HG03432 (cell line): ENCODE measurements around the gene PDE4D.
"Not testable (repeated sequence)": the region's sequence is repeated elsewhere in the genome, so short reads cannot be mapped to it uniquely, and the experiment has no call there.

ENCODE experiments used
- ATAC-seq: cut with Tn5 transposase; IDR thresholded peaks from one replicate; pipeline ENCODE4 v1.9.1; 2021; ENCODE audit warnings: mild to moderate bottlenecking, moderate library complexity; ENCODE audit not compliant: unreplicated experiment

Gene PDE4D

DNA sequence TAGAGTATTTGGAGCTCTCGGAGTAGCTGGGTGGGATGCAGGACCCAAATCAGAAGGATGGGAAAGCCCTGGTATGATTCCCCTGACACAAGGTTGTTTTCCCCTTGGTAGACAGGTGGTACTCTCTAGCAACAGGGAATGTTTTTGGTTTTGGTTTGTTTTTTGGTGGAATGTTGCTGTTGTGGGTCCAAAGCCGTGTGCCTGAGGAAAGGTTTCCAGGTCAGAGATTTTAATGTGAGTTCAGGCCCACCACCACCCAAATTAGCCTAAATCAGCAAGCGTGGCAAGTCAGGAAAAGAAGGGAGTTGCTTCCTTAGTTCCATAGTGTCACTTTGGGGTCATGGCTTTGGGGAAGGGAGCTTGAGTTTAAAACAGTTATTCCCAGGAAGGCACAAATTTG is 925.2 kb downstream of the PDE4D start:
- no peak for ATAC-seq

DNA sequence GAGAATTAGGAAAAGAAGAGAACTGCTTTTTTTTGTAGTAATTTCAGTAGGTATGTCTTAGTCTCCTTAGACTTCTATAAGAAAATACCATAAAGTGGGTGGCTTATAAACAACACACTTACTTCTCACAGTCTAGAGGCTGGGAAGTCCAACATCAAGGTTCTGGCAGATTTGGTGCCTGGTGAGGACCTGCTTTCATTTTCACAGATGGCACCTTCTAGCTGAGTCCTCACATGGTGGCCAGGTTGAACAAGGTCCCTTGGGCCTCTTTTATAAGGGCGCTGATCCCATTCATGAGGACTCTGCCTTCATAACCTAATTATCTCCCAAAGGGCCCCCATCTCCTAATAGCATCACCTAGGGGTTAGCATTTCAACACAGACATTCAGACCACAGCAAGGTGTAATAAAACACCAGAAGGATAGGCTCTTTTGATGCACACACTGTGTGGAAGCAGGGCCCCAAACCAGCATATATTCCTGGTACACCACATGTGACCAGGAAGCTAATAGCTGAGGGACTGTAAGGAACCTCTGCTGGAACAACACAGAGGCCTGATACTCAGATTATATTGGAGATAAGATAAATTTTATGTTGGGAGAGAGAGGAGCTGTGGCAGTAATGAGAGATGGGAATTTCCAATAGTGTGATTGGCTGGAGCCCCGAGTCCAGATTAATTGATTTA is 925.8 kb downstream of the PDE4D start:
- ATAC-seq = no peak

DNA sequence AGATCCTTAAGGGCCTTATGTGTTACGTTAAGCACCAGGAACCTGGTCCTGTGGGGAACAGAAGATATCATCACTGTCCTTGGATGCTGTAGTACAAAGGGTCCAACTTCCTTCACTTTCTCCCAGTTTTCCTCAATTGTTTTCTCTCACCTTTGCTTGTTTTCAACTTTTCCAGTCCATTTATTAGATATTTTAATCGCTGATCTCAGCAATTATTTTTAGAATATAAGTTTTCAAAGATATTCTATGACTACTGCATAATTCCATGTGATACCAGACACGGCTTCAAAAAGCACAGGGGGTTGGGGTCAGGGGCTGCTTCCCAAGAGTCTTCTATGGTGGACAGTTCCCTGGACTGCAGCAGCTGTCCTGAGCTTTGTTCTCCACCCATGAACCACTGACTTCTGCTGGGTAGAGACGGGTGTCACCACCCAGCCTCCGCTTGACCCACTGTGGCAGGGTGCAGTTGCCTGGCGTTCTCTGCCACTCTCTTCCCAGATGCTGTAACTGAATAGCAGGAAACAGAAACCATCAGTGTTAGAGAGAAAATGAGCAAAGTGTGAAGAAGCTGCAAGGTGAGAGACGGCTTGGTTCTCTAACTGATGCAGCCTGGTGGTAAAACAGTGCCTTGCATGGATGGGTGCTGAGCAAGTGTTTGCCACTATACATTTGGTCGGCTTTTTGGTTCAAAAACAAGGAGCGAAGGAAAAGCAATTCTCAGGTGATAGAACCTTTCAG is 927.7 kb downstream of the PDE4D start:
- ATAC-seq = no peak

DNA sequence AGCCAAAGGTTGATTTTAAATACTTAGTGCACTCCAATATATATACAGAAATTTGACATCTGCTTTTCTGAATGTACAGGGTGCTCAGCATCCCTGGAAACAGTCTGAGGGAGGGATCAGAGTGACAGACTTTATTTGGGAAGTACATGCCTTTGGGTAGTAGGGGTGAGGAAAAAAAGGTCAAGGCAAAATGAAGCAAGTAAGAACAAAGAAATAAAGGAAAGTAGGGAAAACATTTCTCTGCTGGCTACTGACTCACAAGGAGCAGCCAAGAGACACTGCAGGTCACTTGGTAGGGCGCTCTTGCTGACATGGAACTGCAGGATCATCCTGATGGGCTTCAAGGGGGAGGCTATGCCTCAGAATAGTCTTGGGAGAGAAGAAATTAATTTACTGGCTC is 929.7 kb downstream of the PDE4D start:
- ATAC-seq = no peak

DNA sequence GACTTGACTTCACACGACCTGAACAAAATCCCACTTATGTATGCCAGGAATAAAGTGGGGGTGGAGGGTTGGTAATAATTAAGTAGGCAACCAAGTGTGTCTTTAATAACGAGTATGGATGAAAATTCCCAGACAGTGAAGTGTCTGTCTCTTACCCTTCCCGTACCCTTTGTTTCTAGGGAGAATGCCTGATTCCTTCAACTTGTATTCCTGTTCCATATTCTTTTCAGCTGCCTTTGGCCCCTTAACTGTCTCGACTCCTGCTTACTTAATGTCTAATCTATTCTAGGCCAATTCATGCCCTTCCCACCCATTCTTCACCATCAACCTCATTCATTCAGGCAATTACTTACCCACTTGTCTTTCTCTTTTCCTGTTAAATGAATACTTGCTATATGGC is 930.2 kb downstream of the PDE4D start:
- no peak for ATAC-seq

DNA sequence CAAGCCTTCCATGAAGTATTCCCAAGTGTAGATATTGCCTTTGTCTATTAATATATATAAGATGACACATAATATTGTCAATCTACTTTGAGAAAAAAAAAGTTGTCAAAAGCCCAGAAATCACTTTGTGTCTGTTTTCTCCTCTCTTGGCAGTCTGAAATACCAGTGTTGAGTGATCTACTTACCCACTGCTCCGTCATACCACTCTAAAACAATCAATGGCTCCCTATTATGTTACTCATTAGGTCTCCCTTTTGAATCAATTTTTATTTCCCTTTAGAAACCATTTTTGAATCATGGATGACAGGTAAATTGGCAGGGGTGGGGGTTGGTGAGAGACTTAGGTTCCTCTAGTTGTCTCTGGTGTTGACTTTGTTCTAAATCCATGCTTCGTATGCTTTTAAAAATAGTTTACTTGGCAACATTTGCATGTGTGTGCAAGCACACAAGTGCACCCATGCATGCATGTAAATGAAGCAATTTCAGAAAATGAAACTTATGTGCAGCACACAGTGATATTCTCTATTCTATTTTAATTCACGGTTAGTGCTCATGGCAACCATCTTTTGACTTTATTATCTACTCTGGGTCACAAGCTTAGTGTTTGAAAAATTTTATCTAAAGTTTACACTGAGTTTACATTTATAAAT is 931.8 kb downstream of the PDE4D start:
- ATAC-seq = peak; percentile 66

DNA sequence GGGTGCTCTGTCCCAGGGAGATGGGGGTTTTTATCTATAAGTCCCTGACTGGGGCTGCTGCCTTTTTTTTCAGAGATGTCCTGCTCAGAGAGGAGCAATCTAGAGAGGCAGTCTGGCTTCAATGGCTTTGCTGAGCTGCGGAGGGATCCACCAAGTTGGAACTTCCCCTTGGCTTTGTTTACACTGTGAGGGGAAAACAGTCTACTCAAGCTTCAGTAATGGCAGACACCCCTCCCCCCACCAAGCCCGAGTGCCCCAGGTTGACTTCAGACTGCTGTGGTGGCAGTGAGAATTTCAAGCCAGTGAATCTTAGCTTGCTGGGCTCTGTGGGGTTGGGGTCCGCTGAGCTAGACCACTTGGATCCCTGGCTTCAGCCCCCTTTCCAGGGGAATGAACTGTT is 934.8 kb downstream of the PDE4D start:
- ATAC-seq = no peak

DNA sequence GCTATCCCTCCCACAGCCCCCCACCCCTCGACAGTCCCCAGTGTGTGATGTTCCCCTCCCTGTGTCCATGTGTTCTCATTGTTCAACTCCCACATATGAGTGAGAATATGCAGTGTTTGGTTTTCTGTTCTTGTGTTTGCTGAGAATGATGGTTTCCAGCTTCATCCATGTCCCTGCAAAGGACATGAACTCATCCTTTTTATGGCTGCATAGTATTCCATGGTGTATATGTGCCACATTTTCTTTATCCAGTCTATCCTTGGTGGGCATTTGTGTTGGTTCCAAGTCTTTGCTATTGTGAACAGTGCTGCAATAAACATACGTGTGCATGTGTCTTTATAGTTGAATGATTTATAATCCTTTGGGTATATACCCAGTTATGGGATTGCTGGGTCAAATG is 940.3 kb downstream of the PDE4D start:
- not testable (repeated sequence) for ATAC-seq

DNA sequence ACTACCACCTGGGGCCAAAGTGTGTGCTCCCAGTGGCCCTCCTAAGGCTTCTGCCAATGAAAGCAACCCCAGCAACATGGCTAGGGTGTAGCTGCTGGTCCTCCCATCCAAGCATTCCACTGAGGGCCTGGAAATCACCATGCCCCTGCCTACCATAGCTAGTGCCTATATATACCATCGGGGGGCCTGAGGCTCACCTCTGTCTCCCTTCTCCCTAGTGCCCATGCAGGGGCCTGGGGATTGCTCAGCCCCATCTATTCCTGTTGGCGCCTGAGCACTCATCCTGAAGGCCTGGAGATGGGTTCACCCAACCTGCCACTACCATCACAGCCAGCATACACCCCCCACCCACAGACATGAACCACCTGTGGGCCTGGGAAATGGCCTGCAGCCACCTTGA is 943.3 kb downstream of the PDE4D start:
- no peak for ATAC-seq

DNA sequence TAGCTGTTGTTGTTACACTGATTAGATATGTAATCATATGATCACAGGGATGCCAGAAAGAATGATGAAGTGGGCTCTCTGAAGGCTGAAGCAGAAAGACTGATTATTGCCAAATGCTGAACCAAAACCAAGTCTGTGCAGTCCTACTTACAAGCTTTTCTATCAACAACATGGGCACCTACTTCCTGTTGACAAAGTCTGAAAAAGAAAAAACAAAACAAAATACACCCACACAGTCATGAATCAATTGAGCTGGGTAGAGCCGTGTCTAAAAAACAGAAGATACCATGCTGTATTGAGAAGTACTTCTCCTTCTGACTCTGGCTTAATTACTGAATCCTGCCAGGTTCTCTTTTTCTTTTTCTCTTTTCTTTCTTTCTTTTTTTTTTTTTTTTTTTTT is 947.3 kb downstream of the PDE4D start:
- ATAC-seq = no peak

DNA sequence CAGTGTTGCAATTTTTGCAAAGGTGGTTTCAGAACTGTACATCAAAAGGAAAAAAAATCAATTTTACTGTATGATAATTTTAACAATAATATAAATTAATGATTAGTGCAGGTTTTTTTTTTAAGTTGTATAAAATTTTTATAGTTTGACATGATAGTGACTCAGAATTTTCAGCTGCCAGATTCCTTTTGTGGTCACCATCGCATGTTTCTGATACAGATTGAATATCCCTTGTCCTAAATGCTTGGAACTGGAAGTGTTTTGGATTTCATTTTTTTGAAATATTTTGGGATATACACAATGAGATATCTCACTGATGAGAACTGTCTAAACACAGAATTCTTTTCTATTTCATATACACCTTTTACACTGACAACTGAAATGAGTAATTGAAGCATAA is 949.3 kb downstream of the PDE4D start:
- no peak for ATAC-seq

DNA sequence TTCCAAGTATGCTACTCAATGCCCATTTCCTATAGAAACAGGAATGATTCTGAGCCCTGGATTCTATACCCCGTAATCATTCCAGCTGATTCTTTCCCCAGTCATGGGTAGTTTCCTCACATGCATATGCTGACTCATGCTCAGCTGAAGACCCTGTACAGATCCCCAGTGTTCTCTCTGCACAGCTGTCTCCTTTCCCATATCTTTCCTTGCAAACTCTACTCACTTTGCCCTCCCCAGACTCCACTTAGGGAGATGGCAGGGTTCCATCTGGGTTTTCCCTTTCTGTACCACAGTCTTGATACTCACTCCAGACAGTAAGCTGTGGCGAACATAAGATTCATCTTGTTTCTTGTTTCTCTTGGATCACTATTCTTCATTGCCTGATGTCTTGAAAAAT is 953.1 kb downstream of the PDE4D start:
- no peak for ATAC-seq

DNA sequence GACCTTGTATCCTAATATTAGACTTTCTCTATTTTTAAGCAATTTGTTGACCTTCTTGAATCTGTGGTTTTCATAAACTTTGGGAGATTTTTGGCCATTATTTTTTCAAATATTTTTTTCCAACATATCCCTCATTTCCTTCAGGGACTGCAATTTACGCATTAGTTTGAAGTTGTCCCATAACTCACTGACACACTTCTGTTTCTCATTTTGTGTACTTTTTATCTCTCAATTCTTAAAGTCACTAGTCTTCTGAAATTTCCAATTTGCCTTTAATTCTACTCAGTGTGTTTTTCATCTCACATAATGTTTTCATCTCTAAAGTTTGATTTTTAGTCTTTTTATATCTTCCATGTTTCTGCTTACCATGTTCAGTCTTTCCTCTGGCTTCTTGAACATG is 953.9 kb downstream of the PDE4D start:
- no peak for ATAC-seq

DNA sequence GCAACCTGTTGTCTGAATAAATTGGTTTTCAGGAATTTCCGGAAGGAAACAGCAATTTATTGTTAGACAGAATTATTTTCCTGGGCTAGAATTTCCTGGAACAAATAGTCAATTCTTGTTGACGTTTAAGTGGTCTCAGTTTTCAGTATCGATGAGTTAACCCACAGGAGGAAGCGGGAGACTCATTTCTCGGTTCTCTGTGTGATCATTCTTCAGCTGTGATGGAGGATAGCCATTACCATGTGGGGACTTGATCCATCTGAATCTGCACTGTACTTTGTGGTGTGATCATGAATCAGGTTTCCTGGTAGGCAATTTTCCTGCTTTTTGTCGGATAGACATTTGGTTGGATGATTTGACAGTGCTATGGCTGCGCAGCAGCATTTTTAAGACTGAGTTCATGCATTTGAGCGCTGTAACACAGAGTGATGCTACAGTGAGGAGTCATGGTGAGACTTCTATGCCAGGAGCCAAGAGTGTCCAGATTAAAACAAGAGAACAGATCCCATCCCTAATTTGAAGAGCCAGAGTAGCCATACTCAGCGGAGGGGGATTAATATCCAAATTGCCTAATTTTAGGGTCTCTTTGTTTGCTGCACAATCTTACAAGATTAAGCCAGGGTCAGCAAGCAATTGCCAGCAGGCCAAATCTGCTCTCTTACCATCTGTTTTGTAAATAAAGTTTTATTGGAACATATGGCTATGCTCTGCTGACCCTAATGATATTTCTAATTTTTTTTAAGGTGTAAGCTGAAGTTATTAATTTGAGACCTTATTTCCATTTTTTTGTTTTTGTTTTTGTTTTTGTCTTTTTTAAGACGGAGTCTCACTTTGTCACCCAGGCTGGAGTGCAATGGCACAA is 954.7 kb downstream of the PDE4D start:
- no peak for ATAC-seq

DNA sequence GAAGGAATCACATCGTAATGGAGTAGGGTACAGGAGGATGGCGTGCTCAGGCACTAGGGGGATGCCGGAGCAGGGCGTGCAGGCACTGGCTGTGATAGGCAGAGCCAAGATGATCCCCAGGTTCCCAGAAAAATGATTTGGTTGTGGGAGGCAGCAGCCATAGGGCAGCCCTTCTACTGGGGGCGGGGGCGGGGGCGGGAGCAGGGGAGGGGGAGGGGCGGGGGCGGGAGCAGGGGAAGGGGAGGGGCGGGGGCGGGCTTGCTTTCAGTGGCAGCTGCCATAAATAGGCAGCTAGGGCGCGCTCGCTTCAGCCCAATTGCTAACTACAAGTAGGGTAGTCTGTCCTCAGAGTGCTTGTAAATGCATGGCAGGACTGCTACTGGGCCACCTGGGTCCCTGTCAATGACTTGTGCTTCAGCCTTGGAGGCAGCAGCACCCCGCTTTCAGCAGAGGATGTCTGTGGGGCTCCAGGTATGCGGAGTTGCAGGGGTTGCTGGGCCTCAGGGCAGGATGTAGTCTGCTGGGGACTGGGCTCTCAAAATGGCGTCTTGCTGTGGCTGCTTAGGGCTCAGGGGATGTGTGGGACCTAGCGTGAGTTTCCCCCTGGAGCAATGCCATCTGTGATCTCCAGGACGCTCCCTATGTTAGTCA is 956.4 kb downstream of the PDE4D start:
- ATAC-seq = no peak

DNA sequence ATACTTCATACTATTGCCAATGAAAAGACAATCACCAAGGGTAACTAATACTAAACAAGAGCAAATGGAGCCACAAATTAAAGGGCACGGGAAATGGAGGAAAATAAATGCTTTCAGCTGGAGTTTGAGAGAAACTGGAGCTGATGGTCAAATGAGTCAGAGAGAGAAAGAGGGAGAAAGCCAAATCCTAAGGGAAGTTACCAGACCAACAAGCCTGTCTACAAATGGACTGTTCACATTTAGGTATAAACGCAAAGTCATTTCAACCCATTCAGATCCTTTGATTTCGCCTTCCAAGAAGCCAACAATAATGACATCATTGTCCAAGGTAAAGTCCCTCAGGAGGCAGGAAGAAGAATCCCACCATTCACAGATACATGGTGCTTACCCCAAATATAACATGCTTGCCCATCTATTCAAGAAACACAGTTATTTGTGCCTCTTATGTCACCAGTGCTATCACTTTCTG is 958.9 kb downstream of the PDE4D start:
- no peak for ATAC-seq

DNA sequence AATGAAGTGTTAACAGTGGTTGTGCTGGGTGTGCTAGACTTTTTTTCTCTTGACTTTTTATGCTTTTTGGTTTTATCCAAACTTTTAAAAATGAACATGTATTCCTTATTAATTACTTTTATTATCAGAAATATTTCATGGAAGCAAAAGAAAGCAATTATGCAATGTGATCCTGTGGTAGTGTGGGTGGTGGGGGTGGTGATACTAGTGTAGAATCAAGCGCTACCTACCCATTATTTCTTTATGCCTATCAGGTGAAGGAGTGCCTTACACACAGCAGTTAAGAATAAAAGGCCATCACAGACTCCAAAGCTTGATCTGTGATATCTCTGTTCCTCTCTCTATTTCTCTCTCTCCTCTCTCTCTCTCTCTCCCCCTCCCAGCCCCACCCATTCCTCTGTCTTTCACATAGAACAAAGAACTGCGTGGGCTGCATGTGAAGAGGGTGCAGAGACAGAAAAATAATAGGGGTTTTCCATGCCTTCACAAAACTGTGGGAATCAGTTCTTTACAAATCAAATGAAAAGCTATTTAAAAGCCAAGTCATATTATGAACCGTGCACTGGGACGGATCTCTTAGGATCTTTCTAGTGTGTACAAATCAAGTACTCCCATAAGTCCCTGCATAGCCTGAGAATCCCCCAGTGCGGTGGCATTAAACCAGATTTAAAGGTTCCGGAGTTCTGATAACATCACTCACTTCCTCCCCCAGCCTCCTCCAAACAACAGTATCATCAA is 959.5 kb downstream of the PDE4D start:
- no peak for ATAC-seq

DNA sequence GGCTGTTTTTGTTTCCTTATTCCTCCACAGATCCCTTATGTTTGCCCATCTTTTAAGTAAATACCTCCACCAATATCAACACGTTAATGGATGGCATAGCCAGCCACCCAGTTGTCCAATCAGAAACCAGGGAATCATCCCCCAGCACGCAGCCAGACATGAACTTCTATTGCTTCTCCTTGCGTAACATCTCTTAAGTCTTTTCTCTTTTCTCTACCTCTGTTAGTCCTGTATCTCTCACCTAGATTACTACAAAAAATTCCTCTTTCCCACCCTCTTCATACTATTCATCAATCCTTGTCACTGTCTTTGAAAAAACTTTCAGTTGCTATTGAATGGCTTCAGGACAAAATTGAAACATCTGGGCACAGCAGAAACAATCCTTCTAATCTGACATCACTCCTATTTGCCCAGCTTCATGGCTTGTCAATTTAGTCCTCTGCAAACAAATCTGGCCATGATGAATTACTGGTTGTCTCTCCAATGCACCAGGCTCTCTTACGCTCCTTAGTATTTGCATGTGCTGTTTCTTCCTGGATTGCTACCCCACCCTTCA is 961.4 kb downstream of the PDE4D start:
- no peak for ATAC-seq

DNA sequence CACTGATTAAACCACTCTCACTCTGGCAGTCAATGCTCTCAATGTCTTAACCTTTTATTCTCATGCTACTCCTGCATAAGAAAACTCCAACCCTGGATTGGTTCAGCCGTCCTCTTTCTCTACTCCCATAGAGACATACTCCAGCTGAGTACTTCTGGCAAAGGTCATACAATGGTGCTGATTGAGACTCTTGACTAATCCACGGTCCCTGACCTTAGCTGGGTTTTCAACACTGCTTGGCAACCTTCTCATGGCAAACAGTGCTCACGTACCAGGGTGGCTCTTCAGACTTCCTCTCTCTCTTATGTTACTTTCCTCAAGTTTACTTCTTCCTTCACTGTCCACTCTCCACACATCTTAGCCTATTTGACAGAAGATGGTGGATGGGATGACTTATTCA is 963.0 kb downstream of the PDE4D start:
- no peak for ATAC-seq

DNA sequence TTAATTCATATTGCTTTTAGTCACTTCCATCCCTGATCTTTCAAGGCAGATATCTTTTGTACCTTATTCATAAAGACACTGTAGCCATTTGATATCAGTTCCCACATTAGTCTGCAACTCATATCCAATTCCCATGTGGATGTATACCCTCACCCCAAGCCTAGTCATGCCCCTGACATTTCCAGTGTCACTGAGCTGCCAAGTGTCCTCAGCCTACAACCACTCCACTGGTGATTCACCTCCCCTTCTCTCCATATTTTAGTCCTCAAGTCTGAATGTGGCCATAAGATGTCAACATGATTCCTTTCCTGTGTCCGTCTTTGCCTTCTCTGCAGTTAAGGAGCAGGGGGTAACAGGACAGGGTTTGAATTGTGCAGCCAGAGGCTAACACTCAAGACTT is 963.8 kb downstream of the PDE4D start:
- no peak for ATAC-seq
